MCF 10A (cell line): ENCODE measurements around the gene EEF1A2. TPM values are rescaled to one million over a fixed set of nuclear protein-coding genes. Genes with fewer than 3 reads are reported as not detected.

ENCODE experiments used
- BruUV-seq: library from RNA; stranded (reverse); fragments of 400-500 nt; replicated peaks from 2 replicates; lab custom pipeline; 2021; lab: Mats Ljungman, UMichigan
- CTCF ChIA-PET: fragments of 300-600 bp; sonication (Branson Sonifier 250); formaldehyde crosslinking; extraction: SDS; loops from one replicate; lab custom pipeline; 2021; ENCODE audit warnings: antibody characterized with exemption, inconsistent platforms; lab: Yijun Ruan, JAX
- POLR2A ChIA-PET: fragments of 300-600, 350-650 bp; sonication (Branson Sonifier 250); formaldehyde crosslinking; extraction: SDS; loops from one replicate; lab custom pipeline; 2020; ENCODE audit warnings: antibody characterized with exemption, inconsistent platforms; lab: Yijun Ruan, JAX
- DNase-seq: peaks from one replicate; pipeline ENCODE4 v3.0.0-alpha.2; 2018; ENCODE audit not compliant: unreplicated experiment
- H3K27ac Mint-ChIP-seq: one replicate; pipeline ENCODE4 v1.8.0; 2022; ENCODE audit warnings: mild to moderate bottlenecking, low read depth, mixed read lengths; ENCODE audit not compliant: unreplicated experiment
- H3K27me3 Mint-ChIP-seq: one replicate; pipeline ENCODE4 v1.8.0; 2022; ENCODE audit warnings: mixed read lengths; ENCODE audit not compliant: insufficient read depth, unreplicated experiment
- H3K36me3 Mint-ChIP-seq: one replicate; pipeline ENCODE4 v1.8.0; 2022; ENCODE audit warnings: mild to moderate bottlenecking, moderate library complexity, mixed read lengths; ENCODE audit not compliant: insufficient read depth, unreplicated experiment
- H3K4me1 Mint-ChIP-seq: one replicate; pipeline ENCODE4 v1.8.0; 2022; ENCODE audit warnings: mixed read lengths; ENCODE audit not compliant: insufficient read depth, unreplicated experiment
- H3K4me3 Mint-ChIP-seq: one replicate; pipeline ENCODE4 v1.8.0; 2022; ENCODE audit warnings: mild to moderate bottlenecking, moderate library complexity, mixed read lengths; ENCODE audit not compliant: unreplicated experiment
- H3K9me3 Mint-ChIP-seq: one replicate; pipeline ENCODE4 v1.8.0; 2022; ENCODE audit warnings: mixed read lengths; ENCODE audit not compliant: unreplicated experiment
- CTCF ChIP-seq: fragments of 200-600 bp; IDR thresholded peaks from one replicate; pipeline ENCODE4 v1.8.0; 2022; ENCODE audit warnings: antibody characterized with exemption, mild to moderate bottlenecking; ENCODE audit not compliant: unreplicated experiment
- intact Hi-C: fragments of 100-400 bp; cut with micrococcal nuclease; formaldehyde crosslinking; loops from 2 replicates; pipeline ENCODE4 v1.14.1; 2022
- total RNA-seq: library from RNA; stranded (reverse); gene quantifications from 2 replicates; pipeline ENCODE4 v1.2.3, GENCODE V29; 2022

Gene EEF1A2
- total RNA-seq, 1 experiment from 2014 or later = 3.3 TPM

- POLR2A ChIA-PET = interaction anchor here (0.8 to 5.4 kb wide), 17 partner anchors 11 to 460 kb away, joined by 3 to 124 read pairs (median 6); partner anchors contain the start of genes ARFRP1, GMEB2, PRPF6 and PTK6
- Mint-ChIP-seq H3K4me1 (no peaks in the 10 kb centered on the region), H3K4me3 (peak overlapping the region; percentile 83), H3K9me3 (no peaks in the 10 kb centered on the region), H3K27me3 (no peaks in the 10 kb centered on the region), H3K27ac (no peak overlapping the region), H3K36me3 (peaks cover 32% of the 10 kb centered on the region)
- CTCF ChIA-PET = interaction anchor here (0.6 to 4.1 kb wide), 4 partner anchors 18 to 338 kb away, joined by 3 to 20 read pairs (median 10); partner anchors contain the start of gene PTK6
- intact Hi-C loops = loop anchor here (1.0 kb wide), 1 partner anchor 78 kb away; no protein-coding TSS in a partner anchor
- TF ChIP-seq CTCF = peak; percentile 19
- BruUV-seq = no TSS peak
- DNase-seq = peak; percentile 30
Measured at GRCh38 chr20:63519668-63520503, 21.0 kb upstream of the EEF1A2 start.

- POLR2A ChIA-PET = no interaction called here
- CTCF ChIA-PET = interaction anchor here (1.7 kb wide), 1 partner anchor 22 kb away, joined by 5 read pairs; no protein-coding TSS in a partner anchor
- Mint-ChIP-seq H3K9me3 (no peaks in the 10 kb centered on the region), H3K4me3 (peak overlapping the region; percentile 83), H3K27ac (no peak overlapping the region), H3K4me1 (no peaks in the 10 kb centered on the region), H3K36me3 (peaks cover 25% of the 10 kb centered on the region), H3K27me3 (no peaks in the 10 kb centered on the region)
- TF ChIP-seq CTCF = no peak
- DNase-seq = no peak
- BruUV-seq = no TSS peak
- intact Hi-C loops = no loop called here
Measured at GRCh38 chr20:63518946-63519667, 20.2 kb upstream of the EEF1A2 start.

DNA sequence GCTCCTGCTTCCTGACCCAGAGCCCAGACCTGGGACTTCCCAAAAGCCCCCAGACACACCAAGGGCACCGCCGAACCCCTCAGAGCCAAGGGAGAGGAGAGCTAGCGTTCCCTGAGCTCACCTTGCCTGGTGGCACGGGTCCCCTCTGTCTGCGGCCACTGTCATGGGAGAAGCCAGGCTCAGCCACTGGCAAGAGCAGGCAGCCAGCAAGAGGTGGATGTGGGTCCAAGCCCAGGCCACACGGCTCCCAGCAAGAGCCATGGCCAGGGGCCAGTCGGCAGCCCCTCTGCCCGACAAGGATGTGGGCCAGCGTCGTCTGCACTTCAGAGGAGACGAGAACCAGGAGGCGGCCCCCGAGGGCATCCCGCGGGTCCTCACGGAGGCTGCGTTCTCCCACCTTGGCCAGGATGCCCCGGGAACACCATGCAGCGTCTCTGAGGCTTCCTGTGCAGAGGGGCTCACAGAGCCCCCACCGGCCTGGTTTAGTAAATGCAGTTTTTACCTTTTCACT is 19.5 kb upstream of the EEF1A2 start:
- Mint-ChIP-seq H3K9me3 (no peaks in the 10 kb centered on the region), H3K4me1 (no peaks in the 10 kb centered on the region), H3K27me3 (peaks cover 7% of the 10 kb centered on the region), H3K36me3 (peaks cover 19% of the 10 kb centered on the region), H3K4me3 (peak overlapping the region; percentile 36), H3K27ac (no peak overlapping the region)
- no peak for TF ChIP-seq CTCF
- POLR2A ChIA-PET = no interaction called here
- CTCF ChIA-PET = interaction anchor here (1.7 kb wide), 1 partner anchor 22 kb away, joined by 5 read pairs; no protein-coding TSS in a partner anchor
- intact Hi-C loops = no loop called here
- BruUV-seq = no TSS peak
- no peak for DNase-seq
